HG02610 (cell line): ENCODE results near the gene LDHD.

ENCODE experiments used
- ATAC-seq: cut with Tn5 transposase; IDR thresholded peaks from one replicate; pipeline ENCODE4 v1.9.1; 2021; ENCODE audit warnings: mild to moderate bottlenecking, moderate library complexity; ENCODE audit not compliant: unreplicated experiment

Gene LDHD

GRCh38 chr16:75083813-75084212 is 32.8 kb downstream of the LDHD start:
- ATAC-seq = no peak

- no peak for ATAC-seq
Measured at GRCh38 chr16:75081179-75081859, 35.3 kb downstream of the LDHD start.

GRCh38 chr16:75080205-75081029 is 36.2 kb downstream of the LDHD start:
- ATAC-seq = no peak

DNA sequence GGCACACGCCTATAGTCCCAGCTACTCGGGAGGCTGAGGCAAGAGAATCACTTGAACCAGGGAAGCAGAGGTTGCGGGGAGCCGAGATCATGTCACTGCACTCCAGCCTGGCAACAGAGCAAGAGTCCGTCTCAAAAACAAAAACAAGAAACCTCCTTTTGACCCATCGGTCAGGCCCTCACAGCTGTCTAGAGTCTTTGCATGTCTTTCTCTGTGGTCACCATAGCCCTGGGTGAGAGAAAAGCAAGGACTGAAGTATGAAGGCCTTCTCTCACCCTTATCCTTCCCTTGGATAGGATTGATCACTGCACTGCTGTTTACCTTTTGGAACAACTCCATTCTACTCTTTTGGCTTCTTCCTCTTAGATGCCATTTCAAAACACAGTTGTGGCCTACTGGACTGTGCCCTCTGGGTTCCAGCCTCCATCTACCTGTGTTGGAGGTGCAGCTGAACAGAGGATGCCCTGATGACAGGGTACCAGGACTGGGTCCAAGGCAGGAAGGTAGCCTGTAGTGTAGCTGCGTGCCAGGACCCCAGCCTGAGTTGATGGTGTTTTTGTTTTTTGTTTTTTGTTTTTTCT is 37.1 kb downstream of the LDHD start:
- ATAC-seq = no peak

GRCh38 chr16:75078886-75079285 is 37.7 kb downstream of the LDHD start:
- ATAC-seq = no peak

GRCh38 chr16:75075688-75076268 is 40.8 kb downstream of the LDHD start:
- no peak for ATAC-seq

DNA sequence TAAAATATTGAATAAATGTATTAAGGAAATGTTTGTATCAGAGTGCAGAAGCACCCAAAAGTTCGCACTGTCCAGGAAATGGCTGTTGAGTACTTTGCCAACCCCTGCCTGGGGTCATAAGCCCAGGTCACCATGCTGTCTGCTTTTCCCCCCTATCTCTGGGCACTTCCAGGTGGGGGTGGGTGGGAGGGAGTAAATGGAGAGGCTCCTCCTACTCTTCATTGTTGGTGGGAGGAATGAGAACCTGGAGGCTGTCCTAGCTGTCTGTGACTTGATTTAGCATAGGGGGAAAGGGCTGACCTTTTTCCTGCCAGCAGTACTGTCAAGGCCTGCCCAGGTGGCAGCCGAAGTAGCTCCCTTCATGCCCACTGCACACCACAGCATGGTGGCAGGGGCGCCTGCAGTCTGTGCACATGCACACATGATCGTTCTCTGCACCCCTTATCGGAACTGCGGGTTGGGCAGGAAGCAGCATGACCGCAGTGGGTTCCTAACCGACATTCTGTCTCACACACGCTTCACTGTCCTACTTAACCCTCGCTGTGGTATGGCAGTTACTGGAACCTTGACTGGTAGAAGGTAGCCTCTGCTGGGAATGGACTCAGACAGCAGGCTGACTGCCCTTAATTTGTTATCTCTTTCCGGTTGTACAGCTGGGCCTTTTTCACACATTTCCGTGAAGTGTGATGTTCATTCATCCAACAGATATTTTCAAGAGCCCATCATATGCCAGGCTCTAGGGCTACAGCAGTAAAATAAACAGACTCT is 41.5 kb downstream of the LDHD start:
- peak; percentile 91 for ATAC-seq

DNA sequence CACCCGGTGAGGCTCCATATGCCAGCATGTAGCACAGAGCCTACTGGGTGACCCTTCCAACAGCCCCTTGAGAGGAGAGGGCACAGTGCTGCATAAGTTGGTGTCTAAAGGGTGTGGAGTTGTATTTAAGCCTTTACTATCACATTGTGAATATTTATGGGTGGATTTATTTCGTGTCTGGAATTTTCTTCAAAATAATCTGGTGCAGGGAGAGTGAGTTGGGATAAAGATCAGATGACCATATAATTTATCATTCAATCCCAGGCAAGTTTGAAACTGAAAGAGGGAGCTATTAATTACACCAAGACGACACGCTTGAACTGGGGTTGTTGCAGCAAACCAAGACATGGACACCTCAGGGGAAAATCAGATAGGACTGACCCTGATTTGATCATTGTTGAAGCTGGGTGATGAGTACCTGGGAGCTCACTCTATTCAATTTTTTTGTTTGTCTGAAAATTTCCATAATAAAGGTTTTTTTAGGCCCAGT is 42.2 kb downstream of the LDHD start:
- ATAC-seq = no peak

- ATAC-seq = no peak
Measured at GRCh38 chr16:75073545-75074303, 42.9 kb downstream of the LDHD start.

DNA sequence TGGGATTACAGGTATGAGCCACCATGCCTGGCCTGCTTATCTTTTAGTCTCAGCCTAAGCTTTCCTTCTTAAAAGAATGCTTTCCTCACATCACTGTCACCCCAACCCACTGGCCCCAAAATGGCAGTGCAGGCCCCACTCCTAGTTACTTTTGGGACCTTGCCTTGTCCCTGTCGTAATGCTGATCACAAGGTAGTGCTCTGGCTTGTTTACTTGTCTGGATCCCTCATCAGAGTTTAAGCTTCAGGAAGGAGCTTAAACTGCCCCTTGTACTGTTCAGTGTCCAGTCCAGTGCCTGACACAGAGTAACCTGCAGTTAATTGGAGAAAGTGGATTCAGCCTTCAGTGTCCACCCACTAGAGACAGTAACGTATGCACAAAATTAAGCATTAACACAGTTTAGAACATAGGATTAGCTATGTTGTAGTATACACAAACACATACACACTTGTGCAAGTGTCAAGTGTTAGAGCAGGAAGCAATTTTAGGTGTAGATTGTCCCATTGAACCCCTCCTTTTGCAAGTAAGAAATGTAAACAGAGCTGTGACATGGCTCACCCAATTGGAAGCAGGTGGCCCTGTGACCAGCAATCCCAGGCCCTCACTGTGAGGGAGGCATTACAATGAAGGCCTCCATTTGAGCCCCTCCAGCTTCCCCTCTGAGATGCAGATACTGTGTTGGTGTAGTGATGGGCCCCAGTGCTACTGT is 44.2 kb downstream of the LDHD start:
- ATAC-seq = no peak

DNA sequence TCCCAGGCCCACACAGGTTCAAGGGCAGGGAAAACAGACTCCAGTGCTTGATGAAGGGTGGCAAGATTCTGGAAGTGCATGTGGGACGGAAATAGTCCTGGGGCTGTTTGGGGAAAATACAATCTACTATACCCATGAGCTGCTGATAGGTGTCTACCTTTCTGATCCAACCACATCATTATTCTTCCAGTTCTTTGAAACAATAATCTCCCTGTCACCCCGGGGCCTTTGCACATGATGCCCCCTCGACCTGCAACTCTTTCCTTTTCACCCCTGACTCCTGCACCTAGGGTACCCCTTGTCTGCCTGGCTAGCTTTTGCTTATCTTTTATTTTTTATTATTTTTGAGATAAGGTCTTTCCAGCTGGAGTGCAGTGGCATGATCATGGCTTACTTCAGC is 45.0 kb downstream of the LDHD start:
- no peak for ATAC-seq

GRCh38 chr16:75070012-75070841 is 46.4 kb downstream of the LDHD start:
- no peak for ATAC-seq

DNA sequence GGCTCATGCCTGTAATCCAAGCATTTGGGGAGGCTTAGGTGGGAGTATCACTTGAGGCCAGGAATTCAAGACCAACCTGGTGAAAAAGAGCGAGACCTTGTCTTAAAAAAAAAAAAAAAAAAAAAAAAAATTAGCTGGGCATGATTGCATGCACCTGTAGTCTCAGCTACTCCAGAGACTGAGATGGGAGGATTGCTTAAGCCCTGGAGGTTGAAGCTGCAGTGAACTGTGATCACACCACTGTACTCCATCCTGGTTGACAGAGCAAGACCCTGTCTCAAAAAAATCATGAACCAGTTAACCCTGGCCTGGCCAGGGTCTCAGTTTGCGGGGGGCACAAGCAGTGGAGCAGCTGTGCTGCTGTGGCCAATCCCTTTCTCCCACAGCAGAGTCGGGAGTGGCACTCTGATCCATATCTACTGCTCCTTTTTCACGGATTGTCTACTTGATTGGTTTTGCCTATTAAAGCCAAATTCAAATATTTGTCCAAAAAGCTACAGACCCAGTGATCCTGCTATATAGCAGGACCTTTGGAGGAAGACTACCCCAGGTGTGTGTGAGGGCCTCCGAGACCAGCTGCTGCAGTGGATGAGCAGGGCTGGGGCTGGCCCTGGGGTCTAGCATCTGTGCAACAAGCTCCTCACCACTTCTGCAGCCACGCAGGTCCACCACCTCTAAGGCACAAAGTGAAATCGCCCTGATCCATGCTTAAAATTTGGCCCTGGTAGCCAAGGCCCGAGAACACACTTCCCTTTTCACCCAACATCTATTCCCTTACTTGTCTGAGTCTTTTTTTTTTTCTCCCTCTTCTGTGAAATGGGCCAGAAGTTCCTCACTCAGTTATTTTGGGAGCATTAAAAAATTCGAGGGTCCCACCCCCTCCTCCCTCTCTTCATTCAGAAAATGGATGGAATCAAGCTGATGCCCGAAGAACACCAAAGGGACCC is 48.2 kb downstream of the LDHD start:
- no peak for ATAC-seq

GRCh38 chr16:75066861-75067447 is 49.6 kb downstream of the LDHD start:
- no peak for ATAC-seq

GRCh38 chr16:75065521-75066149 is 50.9 kb downstream of the LDHD start:
- ATAC-seq = peak; percentile 39

- ATAC-seq = peak; percentile 53
Measured at GRCh38 chr16:75065149-75065505, 51.5 kb downstream of the LDHD start.
